ENCODE data around the gene UBE2O.

DNA sequence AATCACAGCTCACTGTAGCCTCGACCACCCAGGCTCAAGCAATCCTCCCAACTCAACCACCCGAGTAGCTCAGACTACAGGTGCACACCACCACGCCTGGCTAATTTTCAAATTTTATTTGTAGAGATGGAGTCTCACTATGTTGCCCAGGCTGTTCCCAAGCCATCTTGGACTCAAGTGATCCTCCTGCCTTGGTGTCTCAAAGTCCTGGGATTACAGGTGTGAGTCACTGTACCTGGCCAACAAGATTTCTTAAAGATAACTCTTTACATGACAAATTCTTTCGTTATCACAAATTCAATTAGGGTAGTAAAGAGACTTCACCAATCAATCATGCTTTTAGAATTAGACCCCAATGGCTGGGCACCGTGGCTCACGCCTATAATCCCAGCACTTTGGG, 111.7 kb downstream of the UBE2O start:
- TF ChIP-seq, protein P1, sequence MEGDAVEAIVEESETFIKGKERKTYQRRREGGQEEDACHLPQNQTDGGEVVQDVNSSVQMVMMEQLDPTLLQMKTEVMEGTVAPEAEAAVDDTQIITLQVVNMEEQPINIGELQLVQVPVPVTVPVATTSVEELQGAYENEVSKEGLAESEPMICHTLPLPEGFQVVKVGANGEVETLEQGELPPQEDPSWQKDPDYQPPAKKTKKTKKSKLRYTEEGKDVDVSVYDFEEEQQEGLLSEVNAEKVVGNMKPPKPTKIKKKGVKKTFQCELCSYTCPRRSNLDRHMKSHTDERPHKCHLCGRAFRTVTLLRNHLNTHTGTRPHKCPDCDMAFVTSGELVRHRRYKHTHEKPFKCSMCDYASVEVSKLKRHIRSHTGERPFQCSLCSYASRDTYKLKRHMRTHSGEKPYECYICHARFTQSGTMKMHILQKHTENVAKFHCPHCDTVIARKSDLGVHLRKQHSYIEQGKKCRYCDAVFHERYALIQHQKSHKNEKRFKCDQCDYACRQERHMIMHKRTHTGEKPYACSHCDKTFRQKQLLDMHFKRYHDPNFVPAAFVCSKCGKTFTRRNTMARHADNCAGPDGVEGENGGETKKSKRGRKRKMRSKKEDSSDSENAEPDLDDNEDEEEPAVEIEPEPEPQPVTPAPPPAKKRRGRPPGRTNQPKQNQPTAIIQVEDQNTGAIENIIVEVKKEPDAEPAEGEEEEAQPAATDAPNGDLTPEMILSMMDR (IDR thresholded peaks at IDR 0.05; ENCODE audit: low read depth, low read length, poor library complexity, severe bottlenecking): no peak
- TF ChIP-seq EZH2phosphoT487 (IDR thresholded peaks at IDR 0.05; ENCODE audit: borderline replicate concordance, low read length): no peak
